GM18498 (cell line): Measurements from ENCODE around the gene ULK4.
"Not testable (repeated sequence)": the region's sequence is repeated elsewhere in the genome, so short reads cannot be mapped to it uniquely, and the experiment has no call there.

Source experiments
- ATAC-seq: cut with Tn5 transposase; IDR thresholded peaks from one replicate; pipeline ENCODE4 v1.9.1; 2021; ENCODE audit warnings: mild to moderate bottlenecking, moderate library complexity; ENCODE audit not compliant: unreplicated experiment

ULK4 gene

DNA sequence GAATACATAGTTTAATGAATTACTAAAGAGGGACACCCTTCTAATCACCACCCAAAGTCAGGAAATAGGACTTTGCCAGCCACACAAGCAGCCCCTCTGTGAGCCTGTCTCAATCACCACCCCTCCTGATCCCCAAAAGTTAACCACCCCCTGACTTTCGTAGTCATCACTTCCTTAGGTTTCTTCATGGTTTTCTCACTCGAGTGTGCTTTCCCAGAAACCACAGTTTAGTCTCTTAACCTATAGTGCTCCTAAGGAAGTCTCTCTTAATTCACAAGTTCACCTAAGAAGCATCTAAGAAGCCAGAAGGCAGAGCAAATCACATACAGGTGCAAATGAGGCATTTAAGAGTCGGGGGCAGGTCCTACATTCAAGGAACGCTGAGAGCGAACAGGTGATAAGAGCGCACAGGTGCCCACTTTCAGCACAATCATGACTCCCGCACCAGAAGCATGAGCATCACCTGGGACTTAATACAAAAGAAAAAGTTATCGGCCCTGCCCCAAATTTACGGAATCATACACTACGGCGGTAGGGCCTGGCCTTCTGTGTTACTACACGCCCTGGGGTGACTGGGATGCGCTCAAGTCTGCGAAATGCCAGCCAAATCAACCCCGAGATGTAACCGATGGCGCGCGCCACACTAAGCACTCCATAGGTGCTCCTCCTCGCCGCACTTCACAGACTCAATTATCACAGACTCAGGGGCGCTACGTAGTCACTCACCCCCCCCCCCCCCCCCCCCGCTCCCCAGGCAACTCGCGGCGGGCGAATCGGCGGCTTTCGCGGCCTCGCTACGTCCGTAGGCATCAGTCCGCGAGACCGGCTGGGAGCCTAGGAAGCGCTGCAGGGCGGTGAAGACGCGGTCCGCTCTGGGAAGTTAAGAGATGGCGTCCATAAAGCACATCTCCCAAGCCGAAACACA lies 815 bp downstream of the ULK4 start:
- peak; percentile 19 for ATAC-seq

DNA sequence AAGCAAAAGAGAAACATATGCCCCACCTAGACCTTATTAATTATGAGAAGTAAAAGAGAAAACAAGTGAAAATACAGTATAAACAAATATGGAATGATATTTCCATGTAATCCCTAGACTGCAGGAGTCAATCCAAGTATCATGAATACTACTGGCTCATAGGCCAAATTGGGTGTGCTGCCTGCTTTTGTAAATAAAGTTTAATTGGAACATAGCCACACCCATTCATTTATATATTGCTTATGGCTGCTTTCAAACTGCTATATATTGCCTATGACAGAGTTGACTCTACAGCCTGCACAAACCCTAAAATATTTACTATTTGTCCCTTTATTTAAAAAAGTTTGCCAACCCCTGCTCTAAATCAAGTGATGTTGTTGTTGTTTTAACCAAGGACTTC lies 5.3 kb downstream of the ULK4 start:
- no peak for ATAC-seq

DNA sequence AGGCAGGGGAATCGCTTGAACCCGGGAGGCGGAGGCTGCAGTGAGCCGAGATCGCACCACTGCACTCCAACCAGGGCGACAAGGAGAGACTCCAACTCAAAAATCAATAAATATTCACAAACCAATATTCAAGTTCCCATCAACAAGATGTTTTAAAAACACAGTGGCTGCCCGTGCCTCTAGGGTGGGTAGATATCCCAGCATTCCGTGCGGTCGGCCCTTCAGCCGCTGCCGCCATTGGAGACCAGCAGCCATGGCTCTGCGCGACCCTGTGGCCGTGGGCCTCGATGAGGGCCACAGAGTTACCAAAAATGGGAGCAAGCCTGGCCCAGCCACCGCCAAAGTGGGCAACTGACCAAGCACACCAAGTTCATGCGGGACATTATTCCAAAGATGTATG lies 6.7 kb downstream of the ULK4 start:
- no peak for ATAC-seq

DNA sequence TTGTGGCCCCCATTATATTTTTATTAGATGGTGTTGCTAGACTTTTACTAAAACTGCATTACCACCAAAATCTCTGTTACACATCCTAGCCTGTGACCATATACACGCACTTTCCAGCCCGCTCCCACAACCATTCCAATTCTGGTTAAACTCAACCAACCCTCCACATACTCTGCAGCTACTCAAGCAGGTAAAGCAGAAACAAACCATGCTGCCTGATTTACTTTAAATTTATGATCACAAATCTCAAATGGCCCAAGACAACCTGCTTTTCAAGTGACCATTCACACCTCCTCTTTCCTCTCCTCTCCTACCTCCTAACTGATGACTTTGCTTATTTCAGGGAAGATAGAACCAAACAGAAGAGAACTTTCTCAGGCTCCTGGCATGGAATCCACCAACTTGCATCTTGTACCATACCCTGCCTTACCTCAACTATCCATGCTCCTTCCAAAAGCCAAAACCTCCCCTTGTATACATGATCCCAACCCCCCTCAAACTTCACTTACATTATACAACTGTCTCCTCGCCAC lies 18.5 kb downstream of the ULK4 start:
- ATAC-seq = no peak

DNA sequence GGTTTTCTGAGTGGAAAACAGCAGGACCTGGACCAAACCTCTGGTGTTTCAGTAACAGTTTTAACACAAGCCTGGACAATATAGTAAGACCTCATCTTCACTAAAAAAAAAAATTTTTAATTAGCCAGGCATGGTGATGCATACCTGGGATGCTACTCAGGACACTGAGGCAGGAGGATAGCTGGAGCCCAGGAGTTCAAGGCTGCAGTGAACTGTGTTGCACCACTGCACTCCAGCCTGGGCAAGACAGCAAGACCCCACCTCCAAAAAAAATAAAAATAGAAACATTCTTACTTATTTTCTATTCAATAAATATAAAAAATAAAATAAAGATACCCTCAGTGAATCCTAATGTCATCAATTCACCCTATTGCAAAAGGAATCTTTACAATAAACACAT lies 21.5 kb downstream of the ULK4 start:
- ATAC-seq = no peak

DNA sequence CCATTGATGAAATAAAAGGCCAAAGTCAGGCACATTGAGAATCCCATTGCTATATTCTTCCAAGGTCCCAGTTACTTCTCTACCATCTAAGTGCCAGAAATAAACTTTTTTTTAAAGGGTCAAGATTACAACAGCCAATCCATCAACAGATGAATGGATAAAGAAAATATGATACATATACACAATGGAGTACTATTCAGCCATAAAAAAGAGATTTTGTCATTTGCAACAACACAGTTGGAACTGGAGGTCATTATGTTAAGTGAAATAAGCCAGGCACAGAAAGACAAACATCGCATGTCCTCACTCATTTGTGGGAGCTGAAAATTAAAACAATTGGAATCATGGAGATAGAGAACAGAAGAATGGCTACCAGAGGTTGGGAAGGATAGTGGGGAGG lies 25.5 kb downstream of the ULK4 start:
- no peak for ATAC-seq

DNA sequence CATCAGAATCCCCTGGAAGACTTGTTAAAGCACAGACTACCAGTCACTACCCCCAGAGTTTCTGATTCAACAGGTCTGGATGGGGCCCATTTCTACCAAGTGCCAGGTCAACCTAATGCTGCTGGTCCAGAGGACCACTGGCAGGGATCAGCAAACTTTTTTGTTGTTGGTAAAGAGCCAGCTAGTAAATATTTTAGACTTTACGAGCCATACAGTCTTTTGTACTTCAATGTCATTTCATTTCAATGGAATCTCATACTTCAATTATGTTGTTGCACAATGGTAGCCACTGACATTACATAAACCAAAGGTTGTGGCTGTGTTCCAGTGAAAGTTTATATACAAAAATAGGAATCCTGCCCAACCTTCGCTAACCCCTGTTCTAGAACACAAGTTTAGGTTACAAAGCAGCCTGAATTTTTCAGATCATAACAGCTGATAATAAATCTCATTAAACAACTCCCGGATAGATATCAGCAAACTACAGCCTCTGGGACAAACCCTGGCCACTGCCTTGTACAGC lies 28.7 kb downstream of the ULK4 start:
- no peak for ATAC-seq

DNA sequence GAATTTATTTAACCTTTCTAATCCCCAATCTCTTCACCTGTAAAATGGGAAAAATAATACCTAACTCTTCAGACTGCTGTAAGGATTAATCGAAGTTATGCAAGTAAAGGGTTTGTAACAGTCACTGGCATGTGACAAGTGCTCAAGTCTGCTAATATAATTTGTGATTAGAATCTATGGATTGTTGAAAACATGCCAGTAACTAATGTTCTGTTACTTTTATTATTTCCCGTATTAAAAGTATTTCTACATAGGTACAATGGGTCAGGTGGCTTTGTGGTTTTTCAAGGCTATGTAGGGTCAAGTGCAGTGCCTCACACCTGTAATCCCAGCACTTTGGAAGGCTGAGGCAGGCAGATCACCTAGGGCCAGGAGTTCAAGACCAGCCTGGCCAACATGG lies 29.4 kb downstream of the ULK4 start:
- no peak for ATAC-seq

DNA sequence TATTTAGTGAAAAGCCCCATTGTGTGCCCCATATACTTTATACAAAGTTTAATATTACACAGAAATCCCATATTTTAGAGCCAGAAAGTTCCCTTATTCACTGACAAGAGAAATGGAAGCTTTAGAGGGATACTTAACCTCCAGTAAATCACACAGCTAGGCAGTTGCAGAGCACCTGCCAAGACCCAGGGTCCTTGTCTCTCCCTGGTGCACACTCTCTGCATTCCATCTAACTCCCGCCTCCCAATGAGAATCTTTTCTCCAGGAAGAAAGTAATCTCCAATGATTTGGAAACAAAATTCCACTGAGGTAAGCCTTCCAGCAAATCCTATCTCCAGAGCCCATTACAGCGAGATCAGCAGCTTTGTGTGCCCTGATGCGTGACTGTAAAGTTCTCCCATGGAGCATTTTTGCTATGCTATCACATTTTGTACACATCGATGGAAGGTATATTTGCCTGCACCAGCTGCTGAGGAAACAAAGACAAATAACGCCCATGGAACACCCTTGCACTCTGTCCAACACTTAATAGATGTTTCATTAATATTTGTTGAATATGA lies 41.4 kb downstream of the ULK4 start:
- no peak for ATAC-seq

DNA sequence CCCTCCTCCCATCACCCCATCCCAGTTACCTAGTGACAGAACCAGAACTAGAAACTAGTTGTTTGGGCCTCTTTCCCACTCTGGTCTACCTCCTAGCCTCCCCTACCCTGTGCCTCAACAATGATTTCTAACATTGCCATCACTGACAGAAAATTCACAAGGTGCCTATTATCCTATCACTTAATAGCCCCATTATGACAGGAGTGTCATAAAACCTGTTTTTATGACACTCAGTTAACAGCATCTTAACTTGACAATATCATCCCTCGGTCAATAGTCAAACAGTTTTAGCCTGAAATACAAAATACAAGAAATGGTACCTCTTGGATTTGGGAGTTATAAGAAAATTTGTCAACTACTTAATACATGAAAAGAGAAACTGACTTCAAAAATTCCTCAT lies 46.5 kb downstream of the ULK4 start:
- no peak for ATAC-seq

DNA sequence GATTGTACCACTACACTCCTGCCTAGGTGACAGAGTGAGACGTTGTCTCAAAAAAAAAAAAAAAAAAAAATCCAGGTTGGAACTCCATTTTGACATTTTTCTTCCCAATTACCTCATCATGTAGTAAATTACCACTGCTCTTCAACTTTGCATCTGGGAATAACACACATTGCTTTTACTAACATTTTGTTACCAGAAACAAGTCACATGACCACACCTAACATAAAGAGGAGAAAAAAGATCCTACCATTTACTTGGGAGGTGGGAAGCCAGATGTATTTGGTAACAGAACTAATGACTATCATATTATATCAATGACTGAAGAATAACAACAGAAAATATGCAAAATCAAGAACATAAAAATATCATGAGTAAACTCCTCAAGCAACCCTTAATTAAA lies 49.6 kb downstream of the ULK4 start:
- no peak for ATAC-seq

DNA sequence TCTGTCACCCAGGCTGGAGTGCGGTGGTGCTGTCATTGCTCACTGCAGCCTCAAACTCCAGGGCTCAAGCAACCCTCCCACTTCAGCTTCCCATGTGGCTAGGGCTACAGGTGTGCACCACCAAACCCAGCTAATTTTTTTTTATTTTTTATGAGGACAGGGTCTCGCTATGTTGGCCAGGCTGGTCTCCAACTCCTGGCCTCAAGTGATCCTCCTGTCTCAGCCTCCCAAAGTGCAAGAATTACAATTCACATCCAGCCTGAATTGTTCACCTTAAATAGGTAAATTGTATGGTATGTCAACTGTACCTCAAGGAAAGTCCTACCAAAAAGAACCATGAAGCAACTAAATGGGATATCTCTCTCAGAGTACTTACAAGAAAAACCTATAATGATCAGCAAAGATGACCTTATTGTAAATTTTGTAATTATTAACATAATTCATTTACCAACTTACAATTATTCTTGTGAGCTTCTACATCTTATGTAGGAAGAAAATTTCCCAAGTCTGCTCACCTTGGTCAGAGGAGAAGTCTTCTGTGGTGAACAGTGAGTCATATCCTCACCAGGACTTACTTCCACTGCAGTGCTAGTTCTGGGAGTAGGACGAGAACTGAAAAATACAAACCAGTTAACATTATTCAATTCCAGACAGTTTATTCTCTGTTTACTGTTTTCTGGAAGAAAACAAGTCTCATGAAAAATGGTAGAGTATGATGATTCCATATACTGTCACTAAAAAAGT lies 54.4 kb downstream of the ULK4 start:
- no peak for ATAC-seq

DNA sequence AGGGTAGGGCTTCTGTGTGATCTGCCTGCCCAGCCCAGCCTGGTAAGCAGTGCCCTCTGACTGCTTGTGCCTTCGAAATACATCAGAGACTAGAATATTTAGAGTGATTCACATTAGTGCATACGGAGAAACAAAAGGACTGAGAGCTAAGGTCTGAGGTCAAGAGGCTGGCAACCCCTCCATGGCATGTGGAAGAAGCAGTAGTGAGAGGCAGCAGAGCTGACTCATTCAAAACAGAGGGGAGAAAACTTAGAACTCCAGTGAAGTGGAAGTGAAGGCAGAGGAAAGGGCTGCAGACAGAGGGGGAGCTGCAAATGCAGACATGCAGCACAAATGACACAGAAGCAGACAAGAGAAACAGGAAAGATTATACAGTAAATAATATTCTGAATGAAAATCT lies 61.6 kb downstream of the ULK4 start:
- ATAC-seq = no peak

DNA sequence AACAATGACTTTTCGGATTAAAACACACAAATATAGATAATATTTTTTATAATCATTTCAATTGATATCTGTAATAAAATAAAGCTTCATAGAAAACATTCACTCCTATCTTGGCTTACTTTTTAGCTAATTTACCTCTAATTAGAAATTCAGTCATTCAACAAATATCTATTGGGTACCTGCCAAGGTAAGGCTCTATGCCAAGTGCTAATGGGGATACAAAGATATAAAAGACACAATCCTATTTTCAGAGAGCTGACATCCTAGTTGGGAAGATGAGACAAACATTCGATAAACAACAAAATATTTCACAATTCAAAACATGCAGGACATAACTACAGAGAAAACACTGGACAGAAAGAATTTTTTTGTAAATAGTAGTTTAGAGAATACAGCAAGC lies 63.3 kb downstream of the ULK4 start:
- ATAC-seq = no peak

DNA sequence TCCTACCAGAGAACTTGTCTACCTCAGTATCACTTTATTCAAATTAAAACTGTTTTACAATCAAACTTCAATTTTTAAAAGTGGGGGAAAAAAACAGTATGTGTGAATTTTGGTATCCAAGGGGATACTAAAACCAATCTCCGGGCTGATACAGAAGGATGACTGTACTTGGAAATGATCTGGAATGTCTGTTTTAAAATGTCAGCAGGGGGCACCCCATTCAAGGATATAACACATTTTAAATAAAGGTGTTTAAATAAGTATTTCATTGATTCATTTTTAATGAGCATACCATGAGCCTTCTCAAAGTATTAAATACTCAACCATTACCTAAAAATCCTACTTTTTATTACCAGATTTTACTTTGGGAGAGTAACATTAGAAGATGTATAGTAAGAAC lies 67.9 kb downstream of the ULK4 start:
- ATAC-seq = no peak

DNA sequence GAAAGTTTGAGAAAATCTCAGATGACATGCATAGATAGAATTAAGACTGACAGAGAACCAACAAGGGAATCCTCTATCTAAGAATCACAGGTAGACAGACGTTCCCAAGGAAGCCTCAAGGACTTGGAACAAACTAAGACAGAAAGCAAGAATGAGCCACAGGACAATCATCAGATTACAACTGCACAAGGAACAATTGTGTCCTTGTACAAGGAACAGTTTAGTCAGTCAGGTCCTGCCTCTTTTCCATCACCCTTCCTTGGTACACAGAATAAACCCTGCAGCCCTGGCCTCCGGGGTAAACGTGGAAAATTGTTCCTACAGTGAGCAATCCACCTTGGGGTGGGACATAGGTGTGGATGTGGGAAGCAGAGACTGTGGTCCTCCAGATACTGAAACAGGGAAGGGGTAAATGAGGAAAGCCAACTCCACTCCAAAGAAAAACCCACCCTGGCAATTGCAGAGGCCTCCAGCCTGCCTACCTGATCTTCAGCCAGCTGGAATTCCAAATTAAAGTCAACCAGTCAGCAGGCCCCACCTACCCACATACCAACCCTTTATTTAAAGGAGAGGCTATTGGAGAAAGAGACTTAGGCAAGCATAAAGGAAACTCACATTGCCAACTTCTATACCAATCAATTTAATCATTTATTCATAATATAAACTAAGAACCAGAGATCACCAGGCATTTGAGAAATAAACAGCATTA lies 73.4 kb downstream of the ULK4 start:
- ATAC-seq = no peak

DNA sequence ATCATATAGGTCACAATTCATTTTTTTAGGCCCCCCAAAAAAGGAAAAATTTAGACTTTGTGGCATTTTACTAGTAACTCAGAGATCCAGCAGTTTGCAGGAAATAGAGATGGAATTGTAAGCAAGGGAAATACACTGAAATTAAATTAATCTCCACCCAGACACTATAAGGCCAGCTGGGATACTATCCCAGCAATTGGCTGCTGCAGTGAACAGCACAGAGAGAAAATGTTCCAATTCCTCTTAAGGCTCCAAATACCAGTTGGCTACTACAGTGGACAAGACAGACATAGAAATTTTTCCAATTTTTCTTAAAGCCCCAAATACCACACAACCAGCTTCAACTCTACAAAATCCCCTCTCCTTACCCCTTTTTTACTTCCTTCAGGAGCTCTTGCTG lies 78.9 kb downstream of the ULK4 start:
- ATAC-seq = no peak

DNA sequence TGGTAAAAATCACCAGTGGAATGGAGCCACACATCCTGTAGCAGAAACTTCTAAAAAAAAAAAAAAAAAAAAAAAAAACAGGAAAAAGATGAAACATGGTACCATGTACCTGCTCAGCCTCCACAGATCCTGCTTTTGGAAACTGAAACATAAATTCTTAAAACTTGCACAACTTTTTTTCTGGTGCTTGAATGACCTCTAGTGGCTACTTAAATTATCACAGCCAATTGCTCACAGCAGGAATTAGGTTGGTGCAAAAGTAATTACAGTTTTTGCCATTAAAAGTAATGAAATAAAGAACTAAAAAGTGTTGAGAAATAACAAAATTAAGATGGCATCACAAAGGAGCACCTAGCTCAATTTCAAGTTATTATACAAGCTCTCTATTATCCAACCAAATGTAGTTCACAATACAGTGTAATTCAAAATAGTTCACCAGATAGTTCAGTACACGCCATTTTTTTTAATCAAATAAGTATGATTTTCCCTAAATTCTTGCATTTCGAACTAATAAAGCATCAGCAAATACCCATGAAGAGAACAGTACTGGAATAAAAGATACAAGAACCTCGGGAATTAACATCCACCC lies 80.6 kb downstream of the ULK4 start:
- no peak for ATAC-seq

DNA sequence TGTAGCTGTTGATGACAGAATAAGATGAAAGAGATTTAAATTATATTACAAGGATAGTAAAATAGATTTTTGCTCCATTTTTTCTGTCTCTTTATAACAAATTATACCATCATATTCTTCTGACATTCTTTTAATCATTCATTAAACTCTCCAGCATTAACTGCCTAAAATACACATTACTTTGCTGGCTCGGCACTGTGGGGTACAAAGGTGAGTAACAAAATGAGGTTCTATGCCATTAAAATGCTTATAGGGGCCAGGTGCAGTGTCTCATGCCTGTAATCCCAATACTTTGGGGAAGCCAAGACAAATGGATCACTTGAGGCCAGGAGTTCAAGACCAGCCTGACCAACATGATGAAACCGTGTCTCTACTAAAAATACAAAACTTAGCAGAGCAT lies 81.5 kb downstream of the ULK4 start:
- ATAC-seq = no peak

DNA sequence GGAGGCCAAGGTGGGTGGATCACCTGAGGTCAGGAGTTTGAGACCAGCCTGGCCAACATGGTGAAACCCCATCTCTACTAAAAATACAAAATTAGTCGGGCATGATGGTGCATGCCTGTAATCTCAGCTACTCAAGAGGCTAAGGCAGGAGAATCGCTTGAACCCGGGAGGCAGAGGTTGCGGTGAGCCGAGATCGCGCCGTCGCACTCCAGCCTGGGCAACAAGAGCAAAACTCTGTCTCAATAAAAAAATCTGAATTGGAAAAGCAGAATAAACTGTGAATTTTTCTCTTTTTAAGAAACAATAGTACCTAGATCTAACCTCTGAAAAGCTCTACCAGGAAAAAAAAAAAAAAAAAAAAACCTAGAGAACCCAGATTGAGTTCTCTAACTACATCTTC lies 84.2 kb downstream of the ULK4 start:
- ATAC-seq = not testable (repeated sequence)
